ENCODE results near the gene SCRN1.
"Not testable (repeated sequence)": the region's sequence is repeated elsewhere in the genome, so short reads cannot be mapped to it uniquely, and the experiment has no call there.

Gene SCRN1

DNA sequence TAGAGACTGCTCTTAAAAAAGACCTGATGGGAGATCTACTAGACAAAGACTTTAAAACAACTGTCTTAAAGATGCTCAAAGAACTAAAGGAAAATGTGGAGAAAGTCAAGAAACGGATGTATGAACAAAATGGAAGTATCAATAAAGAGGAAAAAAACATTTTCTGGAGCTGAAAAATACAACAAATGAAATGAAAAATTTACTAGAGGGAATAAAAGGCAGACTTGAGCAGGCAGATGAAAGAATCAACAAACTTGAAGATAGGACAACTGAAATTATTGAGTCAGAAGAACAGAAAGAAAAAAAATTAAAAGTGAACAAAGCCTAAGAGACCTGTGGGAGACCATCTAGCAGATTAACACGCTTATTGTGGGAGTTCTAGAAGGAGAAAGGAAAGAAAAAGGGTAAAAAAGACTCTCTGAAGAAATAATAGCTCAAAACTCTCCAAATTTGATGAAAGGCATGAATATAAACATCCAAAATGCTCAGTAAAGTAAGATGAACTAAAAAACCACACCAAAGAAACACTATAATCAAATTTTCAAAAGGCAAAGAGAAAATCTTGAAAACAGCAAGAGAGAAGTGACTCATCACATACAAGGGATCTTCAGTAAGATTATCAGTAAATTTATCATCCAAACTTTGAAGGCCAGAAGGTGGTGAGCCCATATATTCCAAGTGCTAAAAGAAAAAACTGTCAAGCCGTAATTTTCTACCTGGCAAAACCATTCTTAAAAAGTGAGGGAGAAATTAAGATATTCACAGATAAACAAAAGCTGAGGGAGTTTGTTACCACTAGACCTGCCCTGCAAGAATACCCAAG lies 83.2 kb downstream of the SCRN1 start:
- FAIRE-seq, result no peak
- DNase-seq (ENCODE audit: insufficient read length, low spot score), result no peak
- no peak for TF ChIP-seq SPI1 (IDR thresholded peaks at IDR 0.05; ENCODE audit: low read depth, low read length)
- no peak for TF ChIP-seq POLR2AphosphoS5 (IDR thresholded peaks at IDR 0.05; ENCODE audit: low read depth, low read length)
- no peak for TF ChIP-seq TAF1 (IDR thresholded peaks at IDR 0.05; ENCODE audit: low read depth, low read length)
- no peak for TF ChIP-seq PAX5 (IDR thresholded peaks at IDR 0.05; ENCODE audit: insufficient read depth, low read length, severe bottlenecking)
- TF ChIP-seq POLR2A (IDR thresholded peaks at IDR 0.05; ENCODE audit: low read depth, low read length), result no peak
- no peak for TF ChIP-seq POU2F2 (IDR thresholded peaks at IDR 0.05; ENCODE audit: low read depth, low read length)

- DNase-seq (ENCODE audit: insufficient read length, low spot score) (no peak), FAIRE-seq (no peak)
- TF ChIP-seq POLR2A (IDR thresholded peaks at IDR 0.05; ENCODE audit: low read depth, low read length) (no peak), SPI1 (IDR thresholded peaks at IDR 0.05; ENCODE audit: low read depth, low read length) (no peak), POU2F2 (IDR thresholded peaks at IDR 0.05; ENCODE audit: low read depth, low read length) (no peak), PAX5 (IDR thresholded peaks at IDR 0.05; ENCODE audit: insufficient read depth, low read length, severe bottlenecking) (no peak), POLR2AphosphoS5 (IDR thresholded peaks at IDR 0.05; ENCODE audit: low read depth, low read length) (no peak), TAF1 (IDR thresholded peaks at IDR 0.05; ENCODE audit: low read depth, low read length) (no peak)
These were observed 88.9 kb downstream of the SCRN1 start for GRCh38 chr7:29900745-29901144.

DNA sequence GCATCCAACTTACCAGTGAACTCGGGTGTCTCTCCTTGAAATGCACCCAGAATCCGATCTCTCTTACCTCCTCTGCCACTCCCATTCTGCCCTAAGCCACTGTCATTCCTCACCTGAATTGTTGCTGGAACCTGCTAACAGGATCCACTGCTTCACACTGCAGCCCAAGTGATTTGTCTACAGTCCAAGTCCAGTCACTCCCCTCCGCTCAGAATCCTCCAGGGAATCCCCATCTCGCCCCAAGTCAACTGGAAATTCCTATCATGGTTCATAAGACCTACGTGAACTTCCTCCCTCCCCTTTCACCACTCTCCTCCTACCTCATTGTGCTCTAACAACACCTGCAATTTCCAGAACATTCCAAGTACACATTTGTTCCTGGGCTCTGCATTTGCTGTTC lies 91.3 kb downstream of the SCRN1 start:
- TF ChIP-seq TAF1 (IDR thresholded peaks at IDR 0.05; ENCODE audit: low read depth, low read length), result no peak
- no peak for TF ChIP-seq POLR2A (IDR thresholded peaks at IDR 0.05; ENCODE audit: low read depth, low read length)
- no peak for FAIRE-seq
- no peak for DNase-seq (ENCODE audit: insufficient read length, low spot score)

- no peak for FAIRE-seq
These were observed 92.8 kb downstream of the SCRN1 start for GRCh38 chr7:29896685-29897411.

DNA sequence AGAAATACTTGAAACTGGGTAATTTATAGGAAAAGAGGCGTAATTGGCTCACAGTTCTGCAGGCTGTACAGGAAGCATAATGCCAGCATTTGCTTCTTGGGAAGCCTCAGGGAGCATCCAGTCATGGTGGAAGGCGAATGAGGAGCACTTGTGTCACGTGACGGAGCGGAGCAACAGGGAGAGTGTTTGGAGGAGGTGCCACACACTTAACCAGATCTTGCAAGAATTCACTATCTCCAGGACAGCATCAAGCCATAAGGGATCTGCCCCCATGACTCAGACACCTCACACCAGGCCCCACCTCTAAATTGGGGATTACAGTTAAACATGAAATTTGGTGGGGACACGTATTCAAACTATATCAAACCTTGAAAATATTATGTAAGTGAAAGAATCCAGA lies 94.0 kb downstream of the SCRN1 start:
- TF ChIP-seq POLR2AphosphoS5 (IDR thresholded peaks at IDR 0.05; ENCODE audit: low read depth, low read length), result no peak
- TF ChIP-seq TAF1 (IDR thresholded peaks at IDR 0.05; ENCODE audit: low read depth, low read length), result no peak
- TF ChIP-seq POU2F2 (IDR thresholded peaks at IDR 0.05; ENCODE audit: low read depth, low read length), result no peak
- TF ChIP-seq PAX5 (IDR thresholded peaks at IDR 0.05; ENCODE audit: insufficient read depth, low read length, severe bottlenecking), result no peak
- TF ChIP-seq SPI1 (IDR thresholded peaks at IDR 0.05; ENCODE audit: low read depth, low read length), result no peak
- FAIRE-seq, result no peak
- no peak for DNase-seq (ENCODE audit: insufficient read length, low spot score)

More at GRCh38 chr7:29896685-29897411, 92.8 kb downstream of the SCRN1 start:
- DNase-seq (ENCODE audit: insufficient read length, low spot score), result no peak
- TF ChIP-seq TAF1 (IDR thresholded peaks at IDR 0.05; ENCODE audit: low read depth, low read length) (no peak), PAX5 (IDR thresholded peaks at IDR 0.05; ENCODE audit: insufficient read depth, low read length, severe bottlenecking) (no peak), POLR2AphosphoS5 (IDR thresholded peaks at IDR 0.05; ENCODE audit: low read depth, low read length) (no peak), SPI1 (IDR thresholded peaks at IDR 0.05; ENCODE audit: low read depth, low read length) (no peak), POLR2A (IDR thresholded peaks at IDR 0.05; ENCODE audit: low read depth, low read length) (no peak), POU2F2 (IDR thresholded peaks at IDR 0.05; ENCODE audit: low read depth, low read length) (no peak)

DNA sequence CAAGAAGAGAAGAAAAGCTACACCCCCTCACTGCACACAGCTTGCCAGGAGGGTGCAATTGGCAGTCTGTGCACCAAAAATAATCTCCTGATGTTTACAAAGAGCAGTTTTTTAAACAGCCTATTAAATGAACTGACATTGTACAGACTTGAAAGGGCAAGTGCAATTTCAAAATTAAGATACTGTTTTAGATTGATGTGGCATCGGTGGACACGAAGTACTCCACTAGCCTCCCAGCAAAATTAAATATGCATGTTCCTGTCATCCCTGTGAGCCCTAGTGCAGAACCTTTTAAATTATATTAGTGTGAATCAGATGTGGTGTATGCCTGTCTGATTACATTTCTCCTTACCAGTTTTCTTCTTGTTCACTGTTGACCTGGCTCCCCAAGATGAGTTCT lies 95.3 kb downstream of the SCRN1 start:
- TF ChIP-seq POU2F2 (IDR thresholded peaks at IDR 0.05; ENCODE audit: low read depth, low read length) (no peak), SPI1 (IDR thresholded peaks at IDR 0.05; ENCODE audit: low read depth, low read length) (no peak), TAF1 (IDR thresholded peaks at IDR 0.05; ENCODE audit: low read depth, low read length) (no peak), POLR2A (IDR thresholded peaks at IDR 0.05; ENCODE audit: low read depth, low read length) (no peak), PAX5 (IDR thresholded peaks at IDR 0.05; ENCODE audit: insufficient read depth, low read length, severe bottlenecking) (no peak), POLR2AphosphoS5 (IDR thresholded peaks at IDR 0.05; ENCODE audit: low read depth, low read length) (no peak)
- FAIRE-seq, result no peak
- DNase-seq (ENCODE audit: insufficient read length, low spot score), result no peak

DNA sequence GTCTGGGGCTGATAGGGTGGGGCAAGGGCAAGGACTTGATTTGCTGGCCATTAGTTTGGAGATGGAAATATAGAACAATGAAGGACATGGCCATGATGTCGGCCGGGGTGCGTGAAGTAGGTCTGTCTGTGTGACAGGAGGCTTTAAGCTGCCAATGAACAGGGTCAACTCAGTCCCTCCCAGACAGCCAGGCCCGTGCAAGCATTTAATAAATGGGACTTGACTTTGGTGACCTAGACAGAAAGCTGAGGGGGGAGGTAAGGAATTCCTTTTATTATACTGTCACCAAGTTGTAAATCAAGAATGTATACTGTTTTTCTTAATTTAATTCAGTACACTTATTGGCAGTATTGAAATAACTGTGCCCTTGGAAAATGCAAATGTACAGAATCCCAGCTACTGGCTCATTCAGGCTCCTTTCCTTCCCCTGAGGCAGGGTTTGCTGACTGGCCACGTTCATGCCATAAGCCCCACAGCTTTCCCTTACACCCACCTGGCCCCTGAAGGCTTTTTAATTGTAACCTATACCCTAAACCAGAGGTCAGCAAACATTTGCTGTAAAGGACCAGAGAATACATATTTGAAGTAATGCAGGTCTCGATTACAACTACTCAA lies 96.1 kb downstream of the SCRN1 start:
- no peak for FAIRE-seq
- TF ChIP-seq POLR2A (IDR thresholded peaks at IDR 0.05; ENCODE audit: low read depth, low read length) (no peak), TAF1 (IDR thresholded peaks at IDR 0.05; ENCODE audit: low read depth, low read length) (no peak), POLR2AphosphoS5 (IDR thresholded peaks at IDR 0.05; ENCODE audit: low read depth, low read length) (no peak), PAX5 (IDR thresholded peaks at IDR 0.05; ENCODE audit: insufficient read depth, low read length, severe bottlenecking) (no peak), SPI1 (IDR thresholded peaks at IDR 0.05; ENCODE audit: low read depth, low read length) (no peak), POU2F2 (IDR thresholded peaks at IDR 0.05; ENCODE audit: low read depth, low read length) (no peak)
- DNase-seq (ENCODE audit: insufficient read length, low spot score), result no peak

DNA sequence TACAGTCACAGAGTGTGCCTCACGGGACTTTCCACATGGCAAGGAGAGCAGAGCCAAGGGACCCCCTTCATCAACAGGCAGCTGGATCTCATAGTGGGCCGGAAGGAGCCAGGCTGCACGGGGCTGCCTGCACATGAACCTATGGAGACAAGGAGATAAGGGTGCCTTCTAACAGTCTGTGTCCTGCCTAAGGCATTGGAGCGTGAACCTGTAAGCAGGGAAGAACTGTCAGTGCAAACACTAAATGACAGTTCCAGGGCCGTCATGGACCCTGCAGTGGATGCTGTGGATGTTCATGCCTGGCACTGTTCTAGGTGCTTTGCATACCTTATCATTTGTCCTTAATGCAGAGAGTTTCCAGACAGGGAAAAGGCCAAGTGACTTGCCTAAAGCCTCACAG lies 97.4 kb downstream of the SCRN1 start:
- no peak for FAIRE-seq

DNA sequence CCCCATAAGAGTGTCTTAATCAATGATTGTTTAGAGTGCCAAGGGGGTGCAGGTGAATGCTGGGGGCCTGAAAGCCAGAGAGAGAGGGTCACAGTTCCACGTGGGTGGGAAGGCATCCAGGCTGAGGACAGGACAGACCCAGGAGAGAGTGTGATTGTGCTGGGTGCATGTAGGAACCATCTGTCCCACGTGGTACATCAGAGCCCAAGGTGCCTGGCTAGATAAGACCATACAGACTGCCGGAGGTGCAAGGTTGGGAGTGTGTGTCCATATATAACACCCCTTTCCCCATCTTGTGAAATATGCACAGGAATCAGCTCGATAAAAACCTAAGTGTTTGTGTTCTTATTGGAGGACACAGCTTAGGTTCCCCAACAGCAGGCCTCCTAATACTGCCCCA lies 97.8 kb downstream of the SCRN1 start:
- no peak for TF ChIP-seq POU2F2 (IDR thresholded peaks at IDR 0.05; ENCODE audit: low read depth, low read length)
- no peak for TF ChIP-seq POLR2AphosphoS5 (IDR thresholded peaks at IDR 0.05; ENCODE audit: low read depth, low read length)
- no peak for TF ChIP-seq PAX5 (IDR thresholded peaks at IDR 0.05; ENCODE audit: insufficient read depth, low read length, severe bottlenecking)
- TF ChIP-seq POLR2A (IDR thresholded peaks at IDR 0.05; ENCODE audit: low read depth, low read length), result no peak
- no peak for TF ChIP-seq TAF1 (IDR thresholded peaks at IDR 0.05; ENCODE audit: low read depth, low read length)
- TF ChIP-seq SPI1 (IDR thresholded peaks at IDR 0.05; ENCODE audit: low read depth, low read length), result no peak
- DNase-seq (ENCODE audit: insufficient read length, low spot score) (no peak), FAIRE-seq (no peak)

More for the DNA sequence above, 97.4 kb downstream of the SCRN1 start:
- no peak for TF ChIP-seq TAF1 (IDR thresholded peaks at IDR 0.05; ENCODE audit: low read depth, low read length)
- TF ChIP-seq SPI1 (IDR thresholded peaks at IDR 0.05; ENCODE audit: low read depth, low read length), result no peak
- no peak for TF ChIP-seq POLR2A (IDR thresholded peaks at IDR 0.05; ENCODE audit: low read depth, low read length)
- TF ChIP-seq PAX5 (IDR thresholded peaks at IDR 0.05; ENCODE audit: insufficient read depth, low read length, severe bottlenecking), result no peak
- TF ChIP-seq POLR2AphosphoS5 (IDR thresholded peaks at IDR 0.05; ENCODE audit: low read depth, low read length), result no peak
- TF ChIP-seq POU2F2 (IDR thresholded peaks at IDR 0.05; ENCODE audit: low read depth, low read length), result no peak
- no peak for DNase-seq (ENCODE audit: insufficient read length, low spot score)

- not testable (repeated sequence) for FAIRE-seq; DNase-seq (ENCODE audit: insufficient read length, low spot score)
These were observed 98.8 kb downstream of the SCRN1 start for GRCh38 chr7:29890786-29891185.

Data from GM12891 (cell line).